ENCODE results near the gene P2RY12. TPM values are rescaled to one million over a fixed set of nuclear protein-coding genes. Genes with fewer than 3 reads are reported as not detected.

P2RY12 gene
- total RNA-seq, 2 experiments from 2014 or later, result 0.19 TPM; not detected in 1

DNA sequence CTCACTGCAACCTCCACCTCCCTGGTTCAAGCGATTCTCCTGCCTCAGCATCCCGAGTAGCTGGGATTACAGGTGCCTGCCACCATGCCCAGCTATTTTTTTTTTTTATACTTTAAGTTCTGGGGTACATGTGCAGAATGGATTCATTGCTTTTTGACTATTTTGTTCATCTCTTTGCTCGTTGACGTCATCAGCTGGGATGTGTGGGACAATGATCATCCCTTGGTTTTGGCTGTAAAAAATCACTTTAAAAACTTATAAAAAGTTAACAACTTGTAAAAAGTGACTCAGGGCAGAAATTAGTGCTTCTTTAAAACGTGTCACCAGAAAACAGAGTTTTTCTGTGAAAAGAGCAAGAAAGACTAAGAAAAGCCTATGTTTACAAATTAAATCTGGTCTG lies 38.5 kb upstream of the P2RY12 start:
- Histone ChIP-seq H3K36me3 (ENCODE audit: insufficient read depth, low read length) (no peaks in the 10 kb centered on the region), H4K20me1 (ENCODE audit: insufficient read depth, low read length) (no peaks in the 10 kb centered on the region), H2AFZ (ENCODE audit: low read length) (no peak overlapping the region), H3K4me2 (ENCODE audit: low read length) (no peak overlapping the region), H3K79me2 (ENCODE audit: insufficient read depth, low read depth, low read length) (no peaks in the 10 kb centered on the region), H3K9me2 (ENCODE audit: insufficient read depth, low read length) (no peaks in the 10 kb centered on the region), H3K27ac (ENCODE audit: low read depth, low read length, poor library complexity, severe bottlenecking) (no peak overlapping the region), H3K9me3 (ENCODE audit: low read length) (no peaks in the 10 kb centered on the region), H3K4me1 (ENCODE audit: insufficient read depth, low read length, poor library complexity, severe bottlenecking) (peaks cover 16% of the 10 kb centered on the region), H3K4me3 (ENCODE audit: low read depth, low read length, poor library complexity, severe bottlenecking) (no peak overlapping the region)
- POLR2A ChIA-PET, result interaction anchor here (0.7 to 1.7 kb wide), 3 partner anchors 9 to 18 kb away, joined by 3 to 10 read pairs (median 4); no protein-coding TSS in a partner anchor
- TF ChIP-seq, protein P1, sequence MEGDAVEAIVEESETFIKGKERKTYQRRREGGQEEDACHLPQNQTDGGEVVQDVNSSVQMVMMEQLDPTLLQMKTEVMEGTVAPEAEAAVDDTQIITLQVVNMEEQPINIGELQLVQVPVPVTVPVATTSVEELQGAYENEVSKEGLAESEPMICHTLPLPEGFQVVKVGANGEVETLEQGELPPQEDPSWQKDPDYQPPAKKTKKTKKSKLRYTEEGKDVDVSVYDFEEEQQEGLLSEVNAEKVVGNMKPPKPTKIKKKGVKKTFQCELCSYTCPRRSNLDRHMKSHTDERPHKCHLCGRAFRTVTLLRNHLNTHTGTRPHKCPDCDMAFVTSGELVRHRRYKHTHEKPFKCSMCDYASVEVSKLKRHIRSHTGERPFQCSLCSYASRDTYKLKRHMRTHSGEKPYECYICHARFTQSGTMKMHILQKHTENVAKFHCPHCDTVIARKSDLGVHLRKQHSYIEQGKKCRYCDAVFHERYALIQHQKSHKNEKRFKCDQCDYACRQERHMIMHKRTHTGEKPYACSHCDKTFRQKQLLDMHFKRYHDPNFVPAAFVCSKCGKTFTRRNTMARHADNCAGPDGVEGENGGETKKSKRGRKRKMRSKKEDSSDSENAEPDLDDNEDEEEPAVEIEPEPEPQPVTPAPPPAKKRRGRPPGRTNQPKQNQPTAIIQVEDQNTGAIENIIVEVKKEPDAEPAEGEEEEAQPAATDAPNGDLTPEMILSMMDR (conservative IDR thresholded peaks at IDR 0.05; ENCODE audit: low read length), result no peak
- no peak for TF ChIP-seq EZH2phosphoT487 (IDR thresholded peaks at IDR 0.05; ENCODE audit: borderline replicate concordance, low read depth, low read length)
- no peak for DNase-seq (ENCODE audit: low spot score)
- intact Hi-C loops (cut with micrococcal nuclease; ENCODE audit: unreplicated experiment), result no loop called here
- CTCF ChIA-PET (ENCODE audit: unreplicated experiment), result no interaction called here
- no TSS peak for BruUV-seq (replicated peaks)

DNA sequence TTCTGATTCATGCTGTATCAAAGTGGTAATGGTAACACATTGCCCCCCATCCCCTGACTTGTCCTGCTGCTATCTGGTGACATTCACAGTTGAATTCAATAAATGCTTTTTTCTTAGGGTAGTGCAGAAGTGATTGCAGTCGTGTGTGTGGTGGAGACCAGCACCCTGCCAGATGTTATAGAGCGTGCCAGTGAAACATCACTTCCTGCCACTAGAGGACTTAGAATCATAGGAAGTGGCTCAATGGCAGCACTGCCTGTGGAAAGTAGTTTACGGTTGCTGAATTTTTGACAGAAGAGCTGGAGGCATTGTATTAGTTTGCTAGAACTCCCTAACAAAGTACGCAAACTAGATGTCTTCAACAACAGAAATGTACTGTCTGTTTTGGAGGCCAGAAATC lies 37.4 kb upstream of the P2RY12 start:
- intact Hi-C loops (cut with micrococcal nuclease; ENCODE audit: unreplicated experiment), result no loop called here
- POLR2A ChIA-PET, result interaction anchor here (0.6 to 1.1 kb wide), 2 partner anchors 19 to 1174 kb away, joined by 3 read pairs; no protein-coding TSS in a partner anchor
- CTCF ChIA-PET (ENCODE audit: unreplicated experiment), result no interaction called here
- BruUV-seq (replicated peaks), result no TSS peak
- Histone ChIP-seq H3K27ac (ENCODE audit: low read depth, low read length, poor library complexity, severe bottlenecking) (no peak overlapping the region), H3K9me3 (ENCODE audit: low read length) (no peaks in the 10 kb centered on the region), H4K20me1 (ENCODE audit: insufficient read depth, low read length) (no peaks in the 10 kb centered on the region), H3K4me1 (ENCODE audit: insufficient read depth, low read length, poor library complexity, severe bottlenecking) (peaks cover 16% of the 10 kb centered on the region), H3K36me3 (ENCODE audit: insufficient read depth, low read length) (no peaks in the 10 kb centered on the region), H2AFZ (ENCODE audit: low read length) (0 out of 2 replicates have a peak overlapping the region, but pooled peaks have one; percentile 21), H3K4me3 (ENCODE audit: low read depth, low read length, poor library complexity, severe bottlenecking) (no peak overlapping the region), H3K79me2 (ENCODE audit: insufficient read depth, low read depth, low read length) (no peaks in the 10 kb centered on the region), H3K9me2 (ENCODE audit: insufficient read depth, low read length) (no peaks in the 10 kb centered on the region), H3K4me2 (ENCODE audit: low read length) (no peak overlapping the region)
- TF ChIP-seq, protein P1 (conservative IDR thresholded peaks at IDR 0.05; ENCODE audit: low read length), result peak; percentile 57
- TF ChIP-seq EZH2phosphoT487 (IDR thresholded peaks at IDR 0.05; ENCODE audit: borderline replicate concordance, low read depth, low read length), result no peak
- DNase-seq (ENCODE audit: low spot score), result peak; percentile 35

DNA sequence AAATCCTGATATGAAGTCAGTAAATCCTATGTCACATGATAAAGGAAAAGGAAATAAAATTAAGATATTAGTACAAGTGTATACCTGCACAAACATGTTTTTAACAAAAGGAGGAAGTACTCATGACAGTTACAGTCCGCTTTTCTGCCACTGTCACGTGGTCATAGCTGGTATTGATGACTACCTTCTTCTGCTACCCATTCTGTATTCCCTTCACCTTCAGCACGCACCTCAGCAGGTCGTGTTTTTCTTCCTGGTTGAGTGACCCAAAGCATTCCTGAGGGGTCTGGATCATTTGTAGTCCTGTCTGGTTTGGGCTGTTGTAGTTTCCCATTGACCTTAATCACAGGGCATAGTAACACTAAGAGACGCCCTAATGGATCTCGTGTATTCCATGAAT lies 35.3 kb upstream of the P2RY12 start:
- POLR2A ChIA-PET, result no interaction called here

More for the DNA sequence above, 35.3 kb upstream of the P2RY12 start:
- intact Hi-C loops (cut with micrococcal nuclease; ENCODE audit: unreplicated experiment), result no loop called here
- Histone ChIP-seq H3K4me2 (ENCODE audit: low read length) (no peak overlapping the region), H2AFZ (ENCODE audit: low read length) (no peak overlapping the region), H3K4me1 (ENCODE audit: insufficient read depth, low read length, poor library complexity, severe bottlenecking) (no peaks in the 10 kb centered on the region), H4K20me1 (ENCODE audit: insufficient read depth, low read length) (no peaks in the 10 kb centered on the region), H3K9me3 (ENCODE audit: low read length) (no peaks in the 10 kb centered on the region), H3K36me3 (ENCODE audit: insufficient read depth, low read length) (no peaks in the 10 kb centered on the region), H3K27ac (ENCODE audit: low read depth, low read length, poor library complexity, severe bottlenecking) (no peak overlapping the region), H3K4me3 (ENCODE audit: low read depth, low read length, poor library complexity, severe bottlenecking) (no peak overlapping the region), H3K79me2 (ENCODE audit: insufficient read depth, low read depth, low read length) (no peaks in the 10 kb centered on the region), H3K9me2 (ENCODE audit: insufficient read depth, low read length) (no peaks in the 10 kb centered on the region)
- no TSS peak for BruUV-seq (replicated peaks)
- no peak for TF ChIP-seq EZH2phosphoT487 (IDR thresholded peaks at IDR 0.05; ENCODE audit: borderline replicate concordance, low read depth, low read length)
- TF ChIP-seq, protein P1 (conservative IDR thresholded peaks at IDR 0.05; ENCODE audit: low read length), result no peak
- CTCF ChIA-PET (ENCODE audit: unreplicated experiment), result no interaction called here
- DNase-seq (ENCODE audit: low spot score), result no peak

Data from OCI-LY7 (cell line).